ENCODE measurements around the gene INTS4. TPM values are rescaled to one million over a fixed set of nuclear protein-coding genes. Genes with fewer than 3 reads are reported as not detected.

The INTS4 gene
- total and polyA plus RNA-seq, 10 of the 15 experiments (the other 5 are each of a cell fraction or from before 2014, with no cell fraction given) = 20.2 to 50.5 (median 40.0) TPM

GRCh38 chr11:78021611-78022010 is 27.1 kb upstream of the INTS4 start:
- H3K36me3 ChIP-seq (ENCODE audit: control insufficient read depth in 2 of 2, insufficient read depth in 2 of 2, low read length in 1 of 2) = no peaks in the 10 kb centered on the region
- H3K27me3 ChIP-seq (replicated peaks in 1 of 2; ENCODE audit: control insufficient read depth in 2 of 2, insufficient read depth in 2 of 2, low read length in 1 of 2) = no peaks in the 10 kb centered on the region
- ATAC-seq (no peak), DNase-seq (ENCODE audit: low read depth, low spot score) (no peak), FAIRE-seq (no peak)
- 67% methylated on average over 6 of the region's 6 CpGs for whole genome bisulfite sequencing (ENCODE audit: insufficient coverage, insufficient replicate concordance, low lambda C conversion rate, missing lambda C conversion rate)
- no peak overlapping the region; the same call in 1 of the 2 replicates for H3K9ac ChIP-seq (ENCODE audit: control insufficient read depth, insufficient read depth, low read length)
- RAD21 ChIA-PET (ENCODE audit: unreplicated experiment) = interaction anchor here (0.9 kb wide), 1 partner anchor 22 kb away, joined by 3 read pairs; no protein-coding TSS in a partner anchor
- H3K79me2 ChIP-seq (ENCODE audit: control insufficient read depth, insufficient read depth, low read length) = no peaks in the 10 kb centered on the region
- H3K4me3 ChIP-seq = no peak overlapping the region
- intact Hi-C loops (cut with micrococcal nuclease; ENCODE audit: unreplicated experiment) = no loop called here
- no TSS peak for BruUV-seq (replicated peaks)
- SMC1A ChIA-PET (ENCODE audit: uncharacterized antibody, unreplicated experiment) = interaction anchor here (1.0 to 1.6 kb wide), 3 partner anchors 10 to 28 kb away, joined by 3 to 5 read pairs (median 3); no protein-coding TSS in a partner anchor
- in situ Hi-C loops (cut with MboI) = no loop called here
- no peaks in the 10 kb centered on the region; the same call in 1 of the 2 replicates for H4K20me1 ChIP-seq (ENCODE audit: control insufficient read depth, insufficient read depth)
- CTCF ChIA-PET = interaction anchor here (0.6 to 1.4 kb wide), 2 partner anchors 24 to 456 kb away, joined by 3 to 10 read pairs; no protein-coding TSS in a partner anchor
- H3K4me2 ChIP-seq (ENCODE audit: control insufficient read depth, insufficient read depth) = no peak overlapping the region
- no peak for TF ChIP-seq MYB (IDR thresholded peaks at IDR 0.05; ENCODE audit: borderline replicate concordance, low read depth, low read length)
- no peak for TF ChIP-seq CBX3 (IDR thresholded peaks at IDR 0.05; ENCODE audit: borderline replicate concordance, low read depth)
- TF ChIP-seq ZBED1 (IDR thresholded peaks at IDR 0.05; ENCODE audit: borderline replicate concordance) = no peak
- no peak for TF ChIP-seq MTA2 (IDR thresholded peaks at IDR 0.05; ENCODE audit: low read depth)
- no peak for TF ChIP-seq TAF1 (IDR thresholded peaks at IDR 0.05; ENCODE audit: borderline replicate concordance, low read depth, low read length)
- TF ChIP-seq, protein P1, sequence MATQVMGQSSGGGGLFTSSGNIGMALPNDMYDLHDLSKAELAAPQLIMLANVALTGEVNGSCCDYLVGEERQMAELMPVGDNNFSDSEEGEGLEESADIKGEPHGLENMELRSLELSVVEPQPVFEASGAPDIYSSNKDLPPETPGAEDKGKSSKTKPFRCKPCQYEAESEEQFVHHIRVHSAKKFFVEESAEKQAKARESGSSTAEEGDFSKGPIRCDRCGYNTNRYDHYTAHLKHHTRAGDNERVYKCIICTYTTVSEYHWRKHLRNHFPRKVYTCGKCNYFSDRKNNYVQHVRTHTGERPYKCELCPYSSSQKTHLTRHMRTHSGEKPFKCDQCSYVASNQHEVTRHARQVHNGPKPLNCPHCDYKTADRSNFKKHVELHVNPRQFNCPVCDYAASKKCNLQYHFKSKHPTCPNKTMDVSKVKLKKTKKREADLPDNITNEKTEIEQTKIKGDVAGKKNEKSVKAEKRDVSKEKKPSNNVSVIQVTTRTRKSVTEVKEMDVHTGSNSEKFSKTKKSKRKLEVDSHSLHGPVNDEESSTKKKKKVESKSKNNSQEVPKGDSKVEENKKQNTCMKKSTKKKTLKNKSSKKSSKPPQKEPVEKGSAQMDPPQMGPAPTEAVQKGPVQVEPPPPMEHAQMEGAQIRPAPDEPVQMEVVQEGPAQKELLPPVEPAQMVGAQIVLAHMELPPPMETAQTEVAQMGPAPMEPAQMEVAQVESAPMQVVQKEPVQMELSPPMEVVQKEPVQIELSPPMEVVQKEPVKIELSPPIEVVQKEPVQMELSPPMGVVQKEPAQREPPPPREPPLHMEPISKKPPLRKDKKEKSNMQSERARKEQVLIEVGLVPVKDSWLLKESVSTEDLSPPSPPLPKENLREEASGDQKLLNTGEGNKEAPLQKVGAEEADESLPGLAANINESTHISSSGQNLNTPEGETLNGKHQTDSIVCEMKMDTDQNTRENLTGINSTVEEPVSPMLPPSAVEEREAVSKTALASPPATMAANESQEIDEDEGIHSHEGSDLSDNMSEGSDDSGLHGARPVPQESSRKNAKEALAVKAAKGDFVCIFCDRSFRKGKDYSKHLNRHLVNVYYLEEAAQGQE (IDR thresholded peaks at IDR 0.05; ENCODE audit: low read depth, low read length) = no peak
- no peak for TF ChIP-seq CREM (IDR thresholded peaks at IDR 0.05; ENCODE audit: low read depth)
- TF ChIP-seq CBFB (IDR thresholded peaks at IDR 0.05; ENCODE audit: low read depth) = no peak
- no peak for TF ChIP-seq RELA (IDR thresholded peaks at IDR 0.05; ENCODE audit: borderline replicate concordance, partially characterized antibody)
- TF ChIP-seq NFYA (IDR thresholded peaks at IDR 0.05; ENCODE audit: borderline replicate concordance, low read depth, low read length) = no peak
- no peak for TF ChIP-seq ZBTB4 (CRISPR knock-in tag; IDR thresholded peaks at IDR 0.05)
- TF ChIP-seq RUNX3 (IDR thresholded peaks at IDR 0.05; ENCODE audit: low read length) = no peak
- no peak for TF ChIP-seq LARP7 (IDR thresholded peaks at IDR 0.05)
- no peak for TF ChIP-seq TBL1XR1 (IDR thresholded peaks at IDR 0.05; ENCODE audit: low read depth, low read length)
- no peak for TF ChIP-seq FOS (IDR thresholded peaks at IDR 0.05; ENCODE audit: borderline replicate concordance, extremely low read depth, insufficient read length)
- TF ChIP-seq SP1 (IDR thresholded peaks at IDR 0.05; ENCODE audit: low read depth, low read length) = no peak
- TF ChIP-seq ZZZ3 (IDR thresholded peaks at IDR 0.05; ENCODE audit: control insufficient read depth, insufficient read length, low read depth) = no peak
- POLR2A ChIA-PET = interaction anchor here (1.0 to 2.0 kb wide), 3 partner anchors 10 to 29 kb away, joined by 3 to 12 read pairs (median 5); no protein-coding TSS in a partner anchor
- no peak overlapping the region for H3K27ac ChIP-seq (ENCODE audit: control insufficient read depth, insufficient read depth)
- no peaks in the 10 kb centered on the region for H3K4me1 ChIP-seq (ENCODE audit: control insufficient read depth, insufficient read depth, low read length)
- H3K9me3 ChIP-seq (replicated peaks; ENCODE audit: control insufficient read depth, insufficient read depth, low read length) = no peaks in the 10 kb centered on the region; the same call in 2 of the 3 replicates
- no peak overlapping the region for H2AFZ ChIP-seq (ENCODE audit: control insufficient read depth, low read depth, low read length)

Measured in GM12878 (cell line).